H54 (cell line): Measurements from ENCODE around the gene DDR2.

Experiments used
- DNase-seq: peaks from one replicate; pipeline ENCODE4 v3.0.0; 2011; ENCODE audit warnings: low spot score, mixed read lengths; ENCODE audit not compliant: insufficient read length
- FAIRE-seq: peaks from 3 replicates; lab custom pipeline; 2011; peaks lifted over from hg19 to GRCh38; lab: Jason Lieb, UNC
- POLR2A ChIP-seq: IDR thresholded peaks from 2 replicates; pipeline ENCODE4 v1.6.1; 2011; ENCODE audit warnings: low read depth, mild to moderate bottlenecking, low read length

Gene DDR2

GRCh38 chr1:162688931-162689330, 56.7 kb downstream of the DDR2 start:
- DNase-seq (no peak), FAIRE-seq (no peak)
- no peak for TF ChIP-seq POLR2A

- no peak for TF ChIP-seq POLR2A
- DNase-seq (no peak), FAIRE-seq (no peak)
Observed at GRCh38 chr1:162689745-162690671, 57.7 kb downstream of the DDR2 start.

- TF ChIP-seq POLR2A = no peak
- FAIRE-seq (peak; percentile 15), DNase-seq (peak; percentile 51)
Observed at GRCh38 chr1:162690672-162691434, 58.6 kb downstream of the DDR2 start.

GRCh38 chr1:162691999-162692575, 59.8 kb downstream of the DDR2 start:
- TF ChIP-seq POLR2A = no peak
- FAIRE-seq (no peak), DNase-seq (no peak)

- FAIRE-seq (no peak), DNase-seq (no peak)
- TF ChIP-seq POLR2A = no peak
Observed at GRCh38 chr1:162694911-162695310, 62.6 kb downstream of the DDR2 start.

- DNase-seq (no peak), FAIRE-seq (no peak)
- TF ChIP-seq POLR2A = no peak
Observed at GRCh38 chr1:162695687-162696086, 63.4 kb downstream of the DDR2 start.

- FAIRE-seq (peak; percentile 75), DNase-seq (peak; percentile 38)
Observed at GRCh38 chr1:162696286-162696862, 64.1 kb downstream of the DDR2 start.

GRCh38 chr1:162697140-162697895, 65.1 kb downstream of the DDR2 start:
- DNase-seq (no peak), FAIRE-seq (no peak)
- no peak for TF ChIP-seq POLR2A

More at GRCh38 chr1:162696286-162696862, 64.1 kb downstream of the DDR2 start:
- no peak for TF ChIP-seq POLR2A

- no peak for DNase-seq
- FAIRE-seq = no peak
- no peak for TF ChIP-seq POLR2A
Observed at GRCh38 chr1:162699366-162699765, 67.1 kb downstream of the DDR2 start.

GRCh38 chr1:162700131-162700530, 67.9 kb downstream of the DDR2 start:
- no peak for DNase-seq
- no peak for TF ChIP-seq POLR2A

GRCh38 chr1:162701286-162701685, 69.0 kb downstream of the DDR2 start:
- TF ChIP-seq POLR2A = no peak
- DNase-seq = no peak
- no peak for FAIRE-seq

More at GRCh38 chr1:162700131-162700530, 67.9 kb downstream of the DDR2 start:
- no peak for FAIRE-seq

GRCh38 chr1:162702628-162703027, 70.4 kb downstream of the DDR2 start:
- TF ChIP-seq POLR2A = no peak
- DNase-seq (no peak), FAIRE-seq (no peak)

- DNase-seq (no peak), FAIRE-seq (no peak)
- TF ChIP-seq POLR2A = no peak
Observed at GRCh38 chr1:162703708-162704107, 71.4 kb downstream of the DDR2 start.
